MV-4-11 (cell line): ENCODE data around the gene NCAPH2.

Source experiments
- DNase-seq: peaks from one replicate; lab custom pipeline; 2025; lab: John Stamatoyannopoulos, UW

The NCAPH2 gene

DNA sequence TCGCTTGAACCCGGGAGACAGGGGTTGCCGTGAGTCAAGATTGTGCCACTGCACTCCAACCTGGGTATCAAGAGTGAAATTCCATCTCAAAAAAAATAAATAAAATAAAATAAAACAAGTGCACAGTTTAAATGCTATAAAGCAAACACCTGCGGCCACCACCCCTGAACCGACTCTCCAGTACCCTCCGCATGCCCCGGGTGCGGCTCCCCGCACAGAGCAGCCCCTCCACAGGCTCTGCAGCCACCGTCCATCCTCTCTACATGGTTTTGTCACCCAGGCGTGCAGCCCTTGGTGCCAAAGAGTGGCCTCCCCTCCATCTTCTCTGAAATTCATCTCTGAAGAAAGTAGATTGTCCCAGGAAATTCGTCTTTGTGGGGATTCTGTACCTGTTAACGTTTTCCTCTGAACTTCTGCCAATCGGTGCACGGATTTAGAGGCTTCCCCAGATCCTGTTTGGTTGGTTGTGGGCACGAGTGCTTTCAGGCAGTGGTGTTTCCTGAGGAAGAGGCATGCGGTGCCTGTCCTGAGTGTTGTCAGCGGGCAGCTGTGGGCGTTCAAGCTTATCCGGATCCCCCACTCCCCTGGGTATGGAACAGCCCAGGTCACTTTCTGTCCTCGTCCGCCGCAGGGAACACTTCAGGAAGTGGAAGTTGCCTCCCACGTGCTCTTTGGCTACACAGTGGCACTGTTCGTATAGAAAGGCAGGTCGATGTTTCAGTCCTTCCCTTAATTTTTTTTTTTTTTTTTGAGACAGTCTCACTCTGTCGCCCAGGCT, 17.3 kb upstream of the NCAPH2 start:
- peak; percentile 59 for DNase-seq

DNA sequence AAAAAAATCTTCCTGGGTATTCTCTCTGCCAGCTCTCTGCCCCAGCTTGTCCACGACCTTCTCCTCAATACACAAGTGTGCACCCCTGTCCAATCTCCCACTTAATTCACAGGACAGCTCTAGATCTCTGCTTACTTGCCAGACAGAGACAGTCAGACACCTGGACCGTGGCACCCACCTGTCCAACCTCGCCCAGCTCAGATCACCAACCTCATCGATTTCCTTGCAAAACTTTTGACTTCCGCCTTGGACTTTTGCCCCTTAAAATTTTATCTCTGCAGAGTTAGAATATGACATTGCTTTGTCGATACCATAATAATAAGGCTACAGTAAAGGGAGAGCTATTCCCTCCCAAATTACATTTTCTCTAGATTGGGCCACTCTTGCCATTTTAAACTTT, 10.9 kb upstream of the NCAPH2 start:
- no peak for DNase-seq

DNA sequence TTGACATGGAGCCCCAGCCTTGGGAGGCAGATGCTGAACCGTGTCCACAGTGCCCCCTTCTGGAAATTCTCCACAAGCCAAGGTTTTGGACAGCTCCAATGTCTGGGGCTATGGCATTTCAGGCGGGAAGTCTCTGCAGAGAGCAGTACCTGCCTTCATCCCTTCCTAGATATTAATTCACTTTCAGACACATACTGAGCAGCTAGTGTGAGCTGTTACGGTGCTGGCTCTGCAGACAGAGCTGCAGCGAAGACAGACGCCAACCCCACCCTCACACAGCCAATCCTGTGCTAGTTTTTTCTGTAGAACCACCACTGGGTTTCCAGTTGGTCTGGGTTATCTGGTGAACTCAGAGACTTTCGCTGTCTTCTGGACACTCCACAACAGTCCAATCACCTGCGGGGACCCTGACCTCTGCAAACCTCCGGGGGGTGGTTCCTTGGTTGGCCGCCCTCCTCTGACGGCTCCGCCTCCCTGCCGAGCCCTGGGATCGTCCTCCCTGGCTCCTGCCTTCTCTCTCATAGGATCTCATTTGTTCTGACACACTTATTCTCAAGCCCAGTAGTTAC, 9.6 kb upstream of the NCAPH2 start:
- DNase-seq: peak; percentile 62

DNA sequence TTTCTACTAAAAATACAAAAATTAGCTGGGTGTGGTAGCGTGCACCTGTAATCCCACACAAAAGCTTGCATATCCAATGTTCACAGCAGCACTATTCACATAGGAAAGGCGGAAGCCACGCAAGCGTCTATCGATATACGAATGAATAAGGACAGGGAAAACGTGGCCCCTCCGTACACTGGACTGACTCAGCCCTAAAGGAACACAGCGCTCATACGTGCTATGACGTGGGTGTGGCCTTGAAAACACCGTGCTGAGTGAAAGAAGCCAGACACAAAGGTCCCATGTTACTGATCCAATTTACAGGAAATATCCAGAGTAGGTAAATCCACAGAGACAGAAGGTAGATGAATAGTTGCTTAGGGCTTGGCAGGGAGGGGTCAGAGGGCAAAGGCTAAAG, 7.6 kb upstream of the NCAPH2 start:
- DNase-seq: no peak

DNA sequence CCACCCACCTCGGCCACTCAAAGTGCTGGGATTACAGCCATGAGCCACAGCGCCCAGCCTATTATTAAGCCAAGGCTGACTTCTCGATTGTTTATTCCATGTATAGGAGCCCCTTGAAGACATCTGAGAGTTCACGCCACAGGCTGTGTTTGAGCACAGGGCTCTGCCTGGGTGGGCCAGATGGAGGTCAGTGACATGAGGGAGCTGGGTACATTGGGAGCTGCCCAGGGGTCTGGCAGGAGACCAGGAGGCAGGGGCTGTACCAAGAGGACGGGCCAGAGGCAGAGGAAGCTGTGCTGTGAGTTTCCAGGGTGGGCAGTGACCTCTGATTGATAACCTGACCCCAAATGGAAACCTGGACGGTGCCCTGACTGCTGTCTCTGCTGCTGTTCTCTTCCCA, 5.9 kb upstream of the NCAPH2 start:
- DNase-seq: no peak

DNA sequence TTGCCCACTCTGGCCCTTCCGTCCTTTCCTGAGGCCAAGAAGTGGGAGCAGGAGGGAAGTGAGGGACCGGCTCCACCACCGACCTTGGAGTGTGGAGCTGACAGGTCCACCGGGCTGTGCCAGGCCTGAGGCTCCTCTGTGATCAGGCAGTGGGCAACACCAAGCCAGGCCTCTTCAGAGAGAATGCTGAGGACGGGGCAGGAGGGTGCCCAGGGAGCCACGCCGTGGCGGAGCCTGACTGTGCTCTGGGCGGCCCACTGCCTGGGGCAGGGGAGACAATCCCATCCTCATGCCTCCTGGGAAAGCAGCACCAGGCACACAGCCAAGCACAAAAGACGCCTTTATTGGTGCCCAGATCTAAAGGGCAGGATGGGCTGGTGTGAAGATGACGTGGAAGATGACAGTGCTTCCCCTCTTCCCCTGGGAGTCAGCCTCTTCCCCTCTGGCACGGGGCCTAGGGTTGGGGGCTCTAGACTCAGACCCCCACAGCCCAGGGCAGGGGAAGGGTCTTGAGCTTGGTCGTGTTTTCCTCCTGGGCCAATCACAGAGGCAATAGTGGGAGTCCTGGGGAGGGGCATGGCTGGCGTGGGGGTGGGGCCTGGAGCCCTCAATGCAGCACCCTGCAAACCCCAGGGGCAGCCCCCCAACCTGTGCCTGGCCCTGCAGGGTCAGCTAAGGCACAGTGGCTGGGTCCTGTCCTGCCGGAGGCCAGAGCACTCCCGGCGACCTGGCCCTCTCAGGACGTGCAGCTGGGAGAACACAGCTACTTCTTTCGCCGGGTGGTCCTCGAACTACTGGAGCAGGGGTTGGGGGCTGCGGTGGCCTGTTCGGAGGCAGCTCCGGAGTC, 5.2 kb upstream of the NCAPH2 start:
- DNase-seq: no peak

DNA sequence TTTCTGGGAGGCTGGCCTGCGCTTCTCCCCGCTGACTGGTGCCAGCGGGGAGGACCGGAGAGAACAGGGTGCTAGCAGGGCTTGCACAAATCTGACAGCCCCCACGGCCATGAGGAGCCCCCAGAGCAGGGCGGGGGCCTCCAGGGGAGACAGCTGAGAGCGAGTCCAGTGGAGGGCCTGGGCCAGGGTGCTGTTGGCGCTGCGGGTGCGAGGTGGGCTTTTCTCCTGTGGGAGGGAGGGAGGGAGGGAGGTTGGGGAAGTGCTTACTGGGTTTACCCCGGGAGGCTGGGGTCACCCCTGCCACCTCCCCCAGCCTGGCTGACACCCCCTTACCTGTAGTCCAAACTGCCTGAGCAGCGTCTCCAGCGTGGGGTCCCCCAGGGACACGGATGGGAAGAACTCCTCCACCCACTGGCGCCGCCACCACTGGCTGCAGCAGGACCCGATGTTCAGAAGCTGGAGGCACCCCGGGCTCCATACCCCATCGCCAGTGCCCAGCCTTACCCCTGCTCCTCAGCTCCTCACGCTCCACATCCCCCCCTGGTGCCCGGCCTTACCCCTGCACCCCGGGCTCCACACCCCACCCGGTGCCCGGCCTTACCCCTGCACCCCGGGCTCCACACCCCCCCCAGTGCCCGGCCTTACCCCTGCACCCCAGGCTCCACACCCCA, 4.4 kb upstream of the NCAPH2 start:
- no peak for DNase-seq

DNA sequence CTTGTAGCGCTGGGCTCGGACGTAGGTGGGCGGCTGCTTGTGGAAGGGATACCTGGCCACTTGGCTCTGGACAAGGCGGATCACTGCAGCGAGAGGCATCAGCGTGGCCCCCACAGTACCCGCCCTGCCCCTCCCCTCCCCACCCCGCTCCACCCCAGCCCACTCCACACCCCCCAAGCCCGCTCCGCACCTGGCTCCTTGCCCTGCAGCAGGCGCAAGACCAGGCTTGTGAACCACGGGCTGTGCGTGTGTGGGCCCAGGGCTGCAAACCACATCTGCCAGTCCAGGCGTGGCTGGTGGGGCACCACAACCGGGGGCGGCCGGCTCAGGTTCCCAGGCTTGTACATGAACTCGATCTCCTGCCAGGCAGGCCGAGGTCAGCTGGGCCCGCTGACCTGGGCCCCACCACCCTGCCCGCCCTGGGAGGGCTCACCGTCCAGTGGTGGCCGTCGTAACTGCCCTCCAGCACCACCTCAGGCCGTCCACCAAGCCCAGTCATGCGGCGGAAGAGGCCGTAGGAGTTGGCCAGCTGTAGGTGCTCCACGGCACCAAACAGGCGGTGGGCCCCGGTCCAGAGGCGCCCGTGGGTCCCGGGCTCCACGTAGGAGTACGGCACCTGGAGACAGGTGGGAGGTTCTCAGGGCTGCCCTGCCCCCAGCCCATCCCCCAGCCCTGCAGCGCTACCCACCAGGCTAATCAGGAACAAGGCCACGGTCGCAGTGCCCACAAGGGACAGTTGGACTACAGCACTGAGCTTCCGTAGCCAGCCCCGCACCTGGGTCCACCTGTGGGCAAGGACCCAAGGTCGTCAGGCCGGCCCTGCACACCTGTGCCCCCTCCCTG, 3.4 kb upstream of the NCAPH2 start:
- no peak for DNase-seq

DNA sequence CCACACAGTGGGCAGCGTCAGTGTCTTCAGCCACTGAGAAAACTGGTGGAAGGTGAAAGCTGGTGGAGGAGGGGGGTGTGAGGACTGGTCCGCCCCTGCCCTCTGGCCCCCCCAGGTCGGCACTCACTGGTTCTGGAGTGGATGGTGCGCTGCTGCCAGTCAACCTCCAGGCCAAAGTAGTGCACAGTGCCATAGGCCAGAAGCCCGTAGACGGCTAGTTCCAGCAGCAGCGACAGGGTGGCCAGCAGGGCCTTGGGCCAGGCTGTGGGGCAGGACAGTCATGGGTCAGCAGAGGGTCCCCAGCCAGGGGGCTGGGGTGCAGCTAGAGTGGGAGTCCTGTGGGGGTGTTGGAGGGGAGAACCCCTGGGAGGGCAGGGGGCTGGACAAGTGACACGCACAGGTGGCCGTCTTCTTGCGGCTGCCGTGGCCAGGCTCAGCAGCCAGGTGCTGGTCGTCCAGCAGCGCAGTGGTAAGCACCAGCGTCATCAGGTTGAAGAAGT, 2.7 kb upstream of the NCAPH2 start:
- no peak for DNase-seq

DNA sequence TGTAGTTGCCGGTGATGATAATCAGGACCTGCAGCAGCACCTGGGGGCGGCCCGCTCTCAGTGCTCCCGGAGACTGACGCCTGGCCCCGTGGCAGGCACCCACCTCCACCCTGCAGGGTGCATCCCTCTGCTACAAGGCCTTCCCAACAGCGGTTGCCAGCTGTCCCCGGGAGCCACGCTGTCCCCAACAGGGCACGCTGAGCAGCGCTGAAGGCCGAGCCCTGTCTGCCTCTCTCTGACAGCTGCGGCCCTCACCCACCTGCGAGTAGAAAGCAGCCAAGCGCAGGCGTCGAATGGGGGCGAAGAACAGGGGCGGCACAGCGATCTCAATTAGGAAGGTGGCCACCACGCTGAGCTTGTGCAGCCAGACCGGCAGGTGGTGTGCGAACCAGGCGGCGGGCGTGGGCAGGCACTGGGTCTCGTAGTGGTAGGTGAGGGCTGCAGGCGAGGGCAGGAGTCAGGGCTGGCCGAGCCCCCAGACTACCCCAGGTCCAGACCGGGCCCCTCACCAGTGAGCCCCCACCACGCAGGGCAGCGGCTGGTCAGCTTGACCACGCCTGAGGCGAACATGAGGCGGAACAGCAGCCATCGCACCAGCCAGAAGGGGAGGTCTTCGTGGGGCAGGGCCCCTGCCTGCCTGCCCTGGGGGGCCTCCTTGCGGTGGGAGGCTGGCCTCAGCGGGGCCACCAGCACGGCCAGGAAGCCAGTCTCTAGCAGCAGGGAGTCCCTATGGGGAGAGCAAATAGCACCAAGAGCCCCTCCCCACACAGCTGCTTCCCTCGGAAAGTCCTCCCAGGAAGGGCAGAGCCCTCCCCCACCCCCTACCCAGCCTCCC, 2.0 kb upstream of the NCAPH2 start:
- no peak for DNase-seq

DNA sequence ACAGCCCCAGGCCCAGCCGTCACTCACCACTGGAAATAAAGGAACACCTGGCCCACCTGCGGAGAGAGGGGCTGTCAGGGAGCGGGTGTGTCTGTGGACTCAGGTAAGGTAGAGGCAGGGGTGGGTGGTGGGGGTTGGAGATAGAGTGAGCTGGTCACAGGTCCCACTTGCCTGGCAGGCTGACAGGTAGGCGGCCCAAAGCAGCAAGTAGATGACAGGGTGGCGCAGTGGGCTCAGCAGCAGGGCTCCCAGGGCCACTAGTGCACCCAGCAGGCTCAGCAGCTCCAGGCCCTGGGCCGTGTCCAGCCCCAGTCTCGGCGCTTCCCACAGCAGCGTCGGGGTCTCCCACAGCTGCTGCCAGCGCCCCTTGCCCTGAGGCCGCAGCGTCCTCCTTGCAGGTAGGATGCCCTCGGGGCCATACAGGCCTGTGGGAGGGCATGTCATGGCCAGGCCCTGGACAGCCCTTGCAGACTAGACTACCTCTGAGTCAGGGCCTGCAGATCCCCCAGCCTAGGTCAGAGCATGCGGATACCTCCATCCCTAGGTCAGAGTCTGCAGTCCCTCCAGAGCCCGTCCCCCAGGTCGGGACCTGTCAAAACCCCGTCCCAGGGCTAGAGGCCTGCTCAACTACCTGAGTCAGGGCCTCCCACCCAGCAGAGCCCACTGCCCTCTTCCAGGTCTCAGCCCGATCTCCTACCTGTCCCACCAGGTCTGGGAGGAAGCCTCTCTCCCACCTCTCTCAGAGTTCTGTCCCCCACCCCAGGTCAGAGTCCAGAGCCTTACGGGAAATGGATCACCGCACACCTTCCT, 1.2 kb upstream of the NCAPH2 start:
- DNase-seq: no peak

DNA sequence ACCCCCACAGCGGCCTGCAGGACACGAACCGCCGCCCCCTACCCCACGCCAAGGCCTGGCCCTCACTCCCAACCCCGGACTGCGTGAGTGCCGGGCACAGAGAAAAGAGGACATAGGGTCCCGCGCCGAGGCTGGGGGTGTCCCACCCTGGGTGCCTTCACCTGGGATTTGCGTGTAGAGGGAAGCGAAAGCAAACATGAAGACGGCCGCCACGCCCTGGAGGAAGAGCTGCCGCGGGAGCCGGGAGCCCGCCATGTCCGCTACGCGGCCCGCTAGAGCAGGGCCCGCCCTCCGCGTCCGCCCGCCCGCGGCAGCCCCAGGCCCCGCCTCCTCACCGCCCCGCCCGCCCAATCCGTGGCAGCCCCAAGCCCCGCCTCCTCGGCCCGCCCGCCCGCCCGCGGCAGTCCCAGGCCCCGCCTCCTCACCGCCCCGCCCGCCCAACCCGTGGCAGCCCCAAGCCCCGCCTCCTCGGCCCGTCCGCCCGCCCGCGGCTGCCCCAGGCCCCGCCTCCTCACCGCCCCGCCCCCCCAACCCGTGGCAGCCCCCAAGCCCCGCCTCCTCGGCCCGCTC, 518 bp upstream of the NCAPH2 start, which contains the start of gene LMF2:
LMF2 (minus strand) TSS at position 282 of the 570 bp plus-strand sequence; CDS start at position 255, 27 bp downstream.
- DNase-seq: peak; percentile 80

DNA sequence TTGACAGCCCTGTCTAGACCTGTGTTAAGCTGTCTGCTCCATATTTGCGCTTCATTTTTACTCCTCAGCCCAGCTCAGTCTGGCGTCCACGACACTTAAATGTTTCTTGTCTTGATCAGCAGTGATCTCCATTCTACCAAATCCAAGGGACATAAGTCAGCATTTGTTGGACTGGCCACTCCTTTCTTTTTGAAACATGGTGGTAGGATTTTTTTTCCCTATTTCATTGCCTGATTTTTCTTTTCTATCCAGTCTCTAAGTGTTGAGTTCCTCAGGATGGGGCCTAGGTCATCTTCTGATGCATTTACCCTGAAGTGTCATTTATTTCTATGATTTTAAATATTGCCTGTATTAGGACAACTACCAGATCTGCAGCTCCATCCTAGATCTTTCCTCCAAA, 873 bp downstream of the NCAPH2 start:
- DNase-seq: no peak

DNA sequence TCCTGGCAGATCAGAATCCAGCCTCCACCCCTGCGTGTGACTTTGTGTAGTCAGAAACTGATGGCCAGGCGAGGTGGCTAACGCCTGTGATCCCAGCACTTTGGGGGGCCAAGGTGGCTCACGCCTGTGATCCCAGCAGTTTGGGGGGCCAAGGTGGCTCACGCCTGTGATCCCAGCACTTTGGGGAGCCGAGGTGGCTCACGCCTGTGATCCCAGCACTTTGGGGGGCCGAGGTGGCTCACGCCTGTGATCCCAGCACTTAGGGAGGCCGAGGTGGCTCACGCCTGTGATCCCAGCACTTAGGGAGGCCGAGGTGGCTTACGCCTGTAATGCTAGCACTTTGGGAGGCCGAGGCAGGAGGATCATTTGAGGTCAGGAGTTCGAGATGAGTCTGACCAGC, 5.2 kb downstream of the NCAPH2 start:
- no peak for DNase-seq

DNA sequence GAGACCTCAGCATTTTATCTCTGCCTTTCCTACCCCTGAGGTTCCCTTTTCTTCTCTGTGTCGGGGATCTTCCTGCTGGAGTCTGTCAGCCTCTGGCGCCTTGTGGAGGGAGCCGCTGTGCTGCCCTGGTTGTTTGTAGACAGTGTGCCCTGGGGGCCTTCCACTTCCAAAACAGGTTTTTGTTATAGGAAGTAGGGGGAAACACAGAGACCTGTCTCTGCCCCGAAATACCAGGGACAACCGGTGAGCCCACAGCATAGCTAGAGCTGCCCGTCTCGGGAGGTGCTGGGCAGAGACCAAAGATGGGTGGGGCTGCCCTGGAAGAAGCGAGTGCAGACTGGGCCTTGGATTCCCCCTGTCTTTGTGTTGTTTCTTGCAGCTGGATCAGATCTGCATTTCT, 8.0 kb downstream of the NCAPH2 start:
- DNase-seq: no peak

DNA sequence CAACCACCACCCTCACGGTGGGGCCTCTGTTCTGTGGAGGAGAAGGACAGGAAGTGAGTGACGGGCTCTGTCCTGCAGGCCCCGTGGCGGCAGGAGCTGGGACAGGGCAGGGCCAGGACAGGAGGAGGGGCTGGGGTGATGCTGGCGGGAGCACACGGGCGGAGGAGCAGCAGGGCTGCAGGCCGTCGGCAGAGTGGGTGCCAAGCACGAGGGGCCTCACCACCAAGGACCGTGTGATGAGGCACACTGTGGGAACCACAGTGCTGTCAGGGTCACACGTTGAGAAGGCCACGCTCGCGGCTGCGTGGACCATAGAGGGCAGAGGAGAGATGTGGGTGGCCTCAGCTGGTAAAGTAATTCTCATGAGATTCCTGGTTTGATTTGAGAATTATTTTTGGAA, 8.9 kb downstream of the NCAPH2 start:
- DNase-seq: no peak

DNA sequence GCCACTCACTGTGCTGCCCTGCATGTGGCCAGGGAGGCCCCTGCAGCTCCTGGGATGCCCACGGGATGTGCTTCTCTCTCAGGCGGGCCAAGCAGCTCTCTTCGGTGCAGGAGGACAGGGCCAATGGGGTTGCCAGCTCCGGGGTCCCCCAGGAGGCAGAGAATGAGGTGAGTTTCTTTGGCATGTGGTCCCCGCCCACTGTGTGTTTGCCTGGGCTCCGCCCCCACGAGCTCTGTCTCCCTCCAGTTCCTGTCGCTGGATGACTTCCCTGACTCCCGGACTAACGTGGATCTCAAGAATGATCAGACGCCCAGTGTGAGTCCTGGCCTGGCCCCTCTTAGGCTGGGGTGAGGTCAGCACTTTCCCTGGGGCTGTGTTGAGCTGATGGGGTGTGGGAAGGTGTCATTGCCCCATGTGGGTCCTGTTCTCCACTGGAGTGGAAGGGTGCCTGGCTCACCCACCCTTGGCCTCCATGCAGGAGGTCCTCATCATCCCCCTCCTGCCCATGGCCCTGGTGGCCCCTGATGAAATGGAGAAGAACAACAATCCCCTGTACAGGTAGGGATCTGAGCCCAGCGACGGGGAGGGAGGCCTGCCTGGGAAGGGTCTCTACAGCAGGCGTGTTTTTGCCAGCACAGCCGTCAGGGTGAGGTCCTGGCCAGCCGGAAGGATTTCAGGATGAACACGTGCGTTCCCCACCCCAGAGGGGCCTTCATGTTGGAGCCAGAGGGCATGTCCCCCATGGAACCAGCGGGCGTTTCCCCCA, 9.7 kb downstream of the NCAPH2 start:
- no peak for DNase-seq

DNA sequence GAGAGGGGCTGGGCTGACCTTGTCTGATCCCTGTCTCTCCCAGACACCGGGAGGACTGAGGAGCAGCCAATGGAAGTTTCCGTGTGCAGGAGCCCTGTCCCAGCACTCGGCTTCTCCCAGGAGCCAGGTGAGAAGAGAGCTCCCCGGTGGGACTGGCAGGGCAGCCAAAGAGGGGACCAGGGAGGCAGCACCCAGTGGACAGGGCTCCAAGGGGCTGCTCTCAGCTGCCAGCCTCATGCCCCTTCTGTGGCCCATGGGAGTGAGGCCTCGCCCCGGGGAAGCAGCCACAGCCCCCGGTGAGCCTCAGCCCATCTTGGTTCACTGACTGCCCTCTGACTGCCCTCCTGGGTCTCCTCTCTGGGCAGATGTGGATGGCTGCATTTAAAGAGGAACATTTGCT, 10.6 kb downstream of the NCAPH2 start:
- no peak for DNase-seq
